Tibial nerve (tissue), 4 donors: ENCODE data around the gene TPCN1.

Experiments used
- EP300 ChIP-seq, 2 donors: sonication (generic); formaldehyde crosslinking; IDR thresholded peaks; one replicate each; pipeline ENCODE4 v1.6.1; 2017; ENCODE audit warnings: antibody characterized with exemption in 2 of 2, mild to moderate bottlenecking in 1 of 2
- POLR2A ChIP-seq, 2 donors: fragments of 450-650 bp; IDR thresholded peaks; one replicate each; pipeline ENCODE4 v1.6.1; 2017; ENCODE audit warnings: antibody characterized with exemption in 2 of 2, mild to moderate bottlenecking in 2 of 2, moderate library complexity in 2 of 2
- TF ChIP-seq, protein P1 (sequence below), 5 experiments: fragments of 200-600 bp in 3 of 5; fragments of 450-650 bp in 2 of 5; sonication (generic) in 3 of 5; IDR thresholded peaks; one replicate each; pipeline ENCODE4 v1.5.1; 2016 to 2019; ENCODE audit warnings: antibody characterized with exemption in 5 of 5, mild to moderate bottlenecking in 3 of 5, moderate library complexity in 2 of 5

DNA sequence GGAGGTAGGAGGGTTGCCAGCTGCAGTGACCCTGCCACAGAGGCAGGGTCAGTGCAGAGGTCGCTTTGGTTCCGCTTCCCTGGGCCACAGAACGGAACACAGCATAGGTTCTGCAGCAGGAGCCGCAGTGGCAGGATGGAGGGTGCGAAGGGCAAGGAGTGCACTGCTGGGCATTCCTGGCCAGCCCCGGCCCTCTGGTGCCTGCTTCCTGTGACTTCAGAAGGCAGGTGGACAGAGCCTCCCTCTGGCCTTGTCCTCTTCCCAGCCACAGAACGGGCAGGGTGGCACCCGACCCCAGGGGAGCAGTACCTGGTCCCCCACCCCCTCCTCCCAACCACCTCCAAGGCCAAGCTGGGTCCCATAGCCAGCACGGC is 75.9 kb downstream of the TPCN1 start:
- TF ChIP-seq POLR2A (IDR thresholded peaks at IDR 0.05): no peak
- TF ChIP-seq, protein P1, sequence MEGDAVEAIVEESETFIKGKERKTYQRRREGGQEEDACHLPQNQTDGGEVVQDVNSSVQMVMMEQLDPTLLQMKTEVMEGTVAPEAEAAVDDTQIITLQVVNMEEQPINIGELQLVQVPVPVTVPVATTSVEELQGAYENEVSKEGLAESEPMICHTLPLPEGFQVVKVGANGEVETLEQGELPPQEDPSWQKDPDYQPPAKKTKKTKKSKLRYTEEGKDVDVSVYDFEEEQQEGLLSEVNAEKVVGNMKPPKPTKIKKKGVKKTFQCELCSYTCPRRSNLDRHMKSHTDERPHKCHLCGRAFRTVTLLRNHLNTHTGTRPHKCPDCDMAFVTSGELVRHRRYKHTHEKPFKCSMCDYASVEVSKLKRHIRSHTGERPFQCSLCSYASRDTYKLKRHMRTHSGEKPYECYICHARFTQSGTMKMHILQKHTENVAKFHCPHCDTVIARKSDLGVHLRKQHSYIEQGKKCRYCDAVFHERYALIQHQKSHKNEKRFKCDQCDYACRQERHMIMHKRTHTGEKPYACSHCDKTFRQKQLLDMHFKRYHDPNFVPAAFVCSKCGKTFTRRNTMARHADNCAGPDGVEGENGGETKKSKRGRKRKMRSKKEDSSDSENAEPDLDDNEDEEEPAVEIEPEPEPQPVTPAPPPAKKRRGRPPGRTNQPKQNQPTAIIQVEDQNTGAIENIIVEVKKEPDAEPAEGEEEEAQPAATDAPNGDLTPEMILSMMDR (IDR thresholded peaks at IDR 0.05): no peak
- no peak for TF ChIP-seq EP300 (IDR thresholded peaks at IDR 0.05)
